Hepatocyte (in vitro differentiated cells): ENCODE measurements around the gene ENTPD3.

Source experiments
- CTCF ChIP-seq: fragments of 200-600 bp; sonication (generic); IDR thresholded peaks from 2 replicates; pipeline ENCODE4 v1.5.1; 2016; ENCODE audit warnings: antibody characterized with exemption, mild to moderate bottlenecking; ENCODE audit not compliant: poor library complexity
- EZH2 ChIP-seq: fragments of 200-600 bp; sonication (generic); IDR thresholded peaks from 2 replicates; pipeline ENCODE4 v1.6.1; 2016; ENCODE audit warnings: antibody characterized with exemption, mild to moderate bottlenecking, borderline replicate concordance
- EZH2phosphoT487 ChIP-seq: fragments of 200-600 bp; sonication (generic); IDR thresholded peaks from one replicate; pipeline ENCODE4 v1.6.1; 2018; ENCODE audit warnings: antibody characterized with exemption, mild to moderate bottlenecking, low read depth, moderate library complexity; ENCODE audit not compliant: unreplicated experiment, severe bottlenecking

- TF ChIP-seq CTCF (no peak), EZH2phosphoT487 (no peak), EZH2 (no peak)
Observed at GRCh38 chr3:40379674-40380306, 7.2 kb upstream of the ENTPD3 start.
